Panc1 (cell line): ENCODE results near the gene PPP1R3C.

Experiments
- CTCF ChIP-seq: fragments of 450-650 bp; IDR thresholded peaks from 2 replicates; pipeline ENCODE4 v1.5.1; 2017; ENCODE audit warnings: mild to moderate bottlenecking
- POLR2AphosphoS5 ChIP-seq: IDR thresholded peaks from 2 replicates; pipeline ENCODE4 v1.6.1; 2012; ENCODE audit warnings: mild to moderate bottlenecking, low read depth, low read length, moderate library complexity

- no peak for TF ChIP-seq CTCF
- TF ChIP-seq POLR2AphosphoS5, result no peak
Observed at GRCh38 chr10:91617072-91617609, 15.7 kb downstream of the PPP1R3C start.
